ENCODE measurements around the gene CDK14.

Gene CDK14

DNA sequence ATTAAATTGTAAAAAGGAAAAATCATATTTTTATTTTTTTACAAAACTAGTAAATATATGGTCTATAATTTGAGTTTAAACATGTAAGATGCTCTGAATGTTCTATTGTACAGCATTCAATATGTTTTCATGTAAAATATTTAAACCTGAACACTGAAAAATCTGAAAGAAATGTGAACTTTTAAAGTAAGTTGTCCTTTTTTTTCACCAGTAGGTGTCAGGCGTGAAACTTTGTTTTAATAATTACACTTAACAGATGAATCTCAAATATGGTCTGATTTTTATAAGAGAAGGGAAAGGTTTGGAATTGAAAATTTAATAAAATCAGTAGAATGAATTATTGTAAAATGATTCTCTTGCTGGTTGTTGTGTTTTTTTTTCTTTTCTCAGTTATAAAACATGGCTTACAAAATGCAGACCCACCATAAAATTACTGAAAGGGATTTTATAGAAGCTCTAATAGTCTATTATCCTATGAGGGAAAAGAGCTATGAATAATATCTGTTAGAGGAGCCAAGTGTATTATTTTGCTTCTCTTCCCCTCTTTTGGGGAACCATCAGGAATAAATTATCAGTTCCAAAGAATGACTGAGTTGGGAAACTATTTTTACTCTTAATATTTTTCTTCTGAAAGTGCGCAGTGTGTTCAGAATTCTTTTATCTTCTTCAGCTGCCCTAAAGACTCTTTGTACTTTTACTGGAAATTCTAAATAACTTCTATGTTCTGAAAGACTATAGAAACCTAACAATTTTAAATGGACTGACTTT is 450.4 kb downstream of the CDK14 start:
- Histone ChIP-seq H2AFZ (ENCODE audit: low read length) (no peak overlapping the region), H3K9me3 (ENCODE audit: insufficient read depth, low read depth, low read length) (no peaks in the 10 kb centered on the region), H3K4me2 (ENCODE audit: low read depth, low read length, poor library complexity, severe bottlenecking) (no peak overlapping the region), H3F3A (ENCODE audit: low read depth) (no peaks in the 10 kb centered on the region), H3K9ac (ENCODE audit: low read depth, low read length, poor library complexity, severe bottlenecking) (no peak overlapping the region), H3K36me3 (ENCODE audit: insufficient read depth, low read length) (no peaks in the 10 kb centered on the region), H4K20me1 (ENCODE audit: insufficient read depth, low read length, poor library complexity, severe bottlenecking) (no peaks in the 10 kb centered on the region), H3K27me3 (ENCODE audit: insufficient read depth, low read length, poor library complexity, severe bottlenecking) (no peaks in the 10 kb centered on the region), H3K79me2 (ENCODE audit: insufficient read depth, low read length) (no peaks in the 10 kb centered on the region), H3K4me1 (ENCODE audit: insufficient read depth, low read length, poor library complexity, severe bottlenecking) (no peaks in the 10 kb centered on the region), H3K9me2 (replicated peaks; ENCODE audit: low read depth, low read length) (no peaks in the 10 kb centered on the region), H3K4me3 (ENCODE audit: low read length, poor library complexity, severe bottlenecking) (no peak overlapping the region)
- TF ChIP-seq, protein P1, sequence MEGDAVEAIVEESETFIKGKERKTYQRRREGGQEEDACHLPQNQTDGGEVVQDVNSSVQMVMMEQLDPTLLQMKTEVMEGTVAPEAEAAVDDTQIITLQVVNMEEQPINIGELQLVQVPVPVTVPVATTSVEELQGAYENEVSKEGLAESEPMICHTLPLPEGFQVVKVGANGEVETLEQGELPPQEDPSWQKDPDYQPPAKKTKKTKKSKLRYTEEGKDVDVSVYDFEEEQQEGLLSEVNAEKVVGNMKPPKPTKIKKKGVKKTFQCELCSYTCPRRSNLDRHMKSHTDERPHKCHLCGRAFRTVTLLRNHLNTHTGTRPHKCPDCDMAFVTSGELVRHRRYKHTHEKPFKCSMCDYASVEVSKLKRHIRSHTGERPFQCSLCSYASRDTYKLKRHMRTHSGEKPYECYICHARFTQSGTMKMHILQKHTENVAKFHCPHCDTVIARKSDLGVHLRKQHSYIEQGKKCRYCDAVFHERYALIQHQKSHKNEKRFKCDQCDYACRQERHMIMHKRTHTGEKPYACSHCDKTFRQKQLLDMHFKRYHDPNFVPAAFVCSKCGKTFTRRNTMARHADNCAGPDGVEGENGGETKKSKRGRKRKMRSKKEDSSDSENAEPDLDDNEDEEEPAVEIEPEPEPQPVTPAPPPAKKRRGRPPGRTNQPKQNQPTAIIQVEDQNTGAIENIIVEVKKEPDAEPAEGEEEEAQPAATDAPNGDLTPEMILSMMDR (conservative IDR thresholded peaks at IDR 0.05; ENCODE audit: low read length) = peak; percentile 59
- no peak for TF ChIP-seq EZH2phosphoT487 (IDR thresholded peaks at IDR 0.05; ENCODE audit: borderline replicate concordance)

DNA sequence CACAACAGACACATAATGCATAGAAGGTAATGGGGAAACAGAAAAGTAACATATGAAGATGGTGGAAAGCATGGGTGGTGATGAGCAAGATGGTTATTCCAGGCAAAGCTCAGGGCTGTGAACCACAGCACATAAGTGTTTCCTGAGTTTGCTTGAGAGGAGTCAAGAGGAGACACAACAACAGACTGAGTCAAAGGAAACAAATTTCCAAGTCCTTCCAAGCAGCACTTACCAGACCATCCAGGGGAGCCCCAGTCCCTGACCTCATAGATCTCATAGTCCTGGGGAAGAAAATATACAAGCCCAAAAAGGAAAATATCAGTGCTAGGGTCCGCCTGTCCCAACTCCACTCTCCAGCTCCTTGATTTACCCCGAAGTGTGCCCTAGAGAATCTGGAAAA is 451.5 kb downstream of the CDK14 start:
- TF ChIP-seq EZH2phosphoT487 (IDR thresholded peaks at IDR 0.05; ENCODE audit: borderline replicate concordance) = no peak
- TF ChIP-seq, protein P1 (conservative IDR thresholded peaks at IDR 0.05; ENCODE audit: low read length) = no peak
- H3K36me3 ChIP-seq (ENCODE audit: insufficient read depth, low read length) = no peaks in the 10 kb centered on the region
- H2AFZ ChIP-seq (ENCODE audit: low read length) = no peak overlapping the region
- H4K20me1 ChIP-seq (ENCODE audit: insufficient read depth, low read length, poor library complexity, severe bottlenecking) = no peaks in the 10 kb centered on the region
- no peak overlapping the region for H3K4me2 ChIP-seq (ENCODE audit: low read depth, low read length, poor library complexity, severe bottlenecking)
- no peaks in the 10 kb centered on the region for H3K9me3 ChIP-seq (ENCODE audit: insufficient read depth, low read depth, low read length)
- no peaks in the 10 kb centered on the region for H3F3A ChIP-seq (ENCODE audit: low read depth)
- no peaks in the 10 kb centered on the region for H3K4me1 ChIP-seq (ENCODE audit: insufficient read depth, low read length, poor library complexity, severe bottlenecking)
- H3K4me3 ChIP-seq (ENCODE audit: low read length, poor library complexity, severe bottlenecking) = no peak overlapping the region
- H3K27me3 ChIP-seq (ENCODE audit: insufficient read depth, low read length, poor library complexity, severe bottlenecking) = no peaks in the 10 kb centered on the region
- no peak overlapping the region for H3K9ac ChIP-seq (ENCODE audit: low read depth, low read length, poor library complexity, severe bottlenecking)
- no peaks in the 10 kb centered on the region for H3K9me2 ChIP-seq (replicated peaks; ENCODE audit: low read depth, low read length)
- H3K79me2 ChIP-seq (ENCODE audit: insufficient read depth, low read length) = no peaks in the 10 kb centered on the region

DNA sequence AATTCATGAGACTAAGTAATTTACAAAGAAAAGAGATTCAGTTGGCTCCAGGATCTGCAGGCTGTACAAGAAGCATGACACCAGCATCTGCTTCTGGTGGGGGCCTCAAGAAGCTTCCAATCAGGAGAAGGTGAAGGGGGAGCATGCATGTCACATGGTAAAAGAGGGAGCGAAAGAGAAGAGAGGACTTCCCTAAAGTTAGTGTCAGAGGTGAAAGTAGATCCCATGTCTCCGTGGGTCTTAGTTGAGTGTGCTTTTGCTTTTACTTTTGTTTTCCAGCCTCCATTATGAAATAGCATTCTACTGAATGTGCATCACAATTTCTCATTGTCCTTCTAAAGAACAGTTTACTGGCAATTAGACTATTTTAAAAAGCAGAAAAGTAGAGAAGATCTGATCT is 454.6 kb downstream of the CDK14 start:
- Histone ChIP-seq H3K4me3 (ENCODE audit: low read length, poor library complexity, severe bottlenecking) (peak overlapping the region; percentile 29), H3K9ac (ENCODE audit: low read depth, low read length, poor library complexity, severe bottlenecking) (no peak overlapping the region), H3K9me3 (ENCODE audit: insufficient read depth, low read depth, low read length) (no peaks in the 10 kb centered on the region), H3F3A (ENCODE audit: low read depth) (no peaks in the 10 kb centered on the region), H3K36me3 (ENCODE audit: insufficient read depth, low read length) (no peaks in the 10 kb centered on the region), H3K9me2 (replicated peaks; ENCODE audit: low read depth, low read length) (no peaks in the 10 kb centered on the region), H4K20me1 (ENCODE audit: insufficient read depth, low read length, poor library complexity, severe bottlenecking) (no peaks in the 10 kb centered on the region), H3K4me2 (ENCODE audit: low read depth, low read length, poor library complexity, severe bottlenecking) (no peak overlapping the region), H3K79me2 (ENCODE audit: insufficient read depth, low read length) (no peaks in the 10 kb centered on the region), H3K27me3 (ENCODE audit: insufficient read depth, low read length, poor library complexity, severe bottlenecking) (no peaks in the 10 kb centered on the region), H2AFZ (ENCODE audit: low read length) (peak overlapping the region; percentile 50), H3K4me1 (ENCODE audit: insufficient read depth, low read length, poor library complexity, severe bottlenecking) (no peaks in the 10 kb centered on the region)
- TF ChIP-seq, protein P1 (conservative IDR thresholded peaks at IDR 0.05; ENCODE audit: low read length) = no peak
- TF ChIP-seq EZH2phosphoT487 (IDR thresholded peaks at IDR 0.05; ENCODE audit: borderline replicate concordance) = no peak

Data from Loucy (cell line).